GF-D8 (cell line): ENCODE measurements around the gene MGAM2.

ENCODE experiments used
- DNase-seq: peaks from one replicate; lab custom pipeline; 2025; lab: John Stamatoyannopoulos, UW

The MGAM2 gene

DNA sequence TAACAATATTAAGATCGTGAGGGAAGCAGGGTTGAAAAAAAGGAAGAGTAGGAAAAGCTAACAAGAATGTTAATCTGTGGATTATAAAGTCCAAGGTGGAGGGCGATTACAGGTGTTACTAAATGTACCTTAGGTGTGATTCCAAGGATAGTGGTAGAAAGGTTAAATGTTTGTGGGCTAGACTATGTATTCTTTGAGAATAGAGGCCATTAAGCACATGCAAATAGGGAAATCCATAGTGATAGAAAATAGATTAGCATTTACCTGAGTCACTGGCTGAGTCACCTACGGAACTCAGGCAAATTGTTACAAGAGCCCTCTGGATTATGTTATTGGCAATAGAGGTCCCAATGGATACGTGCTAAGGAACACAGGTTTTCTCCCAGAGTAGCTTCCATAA lies 9.0 kb downstream of the MGAM2 start:
- DNase-seq = no peak

DNA sequence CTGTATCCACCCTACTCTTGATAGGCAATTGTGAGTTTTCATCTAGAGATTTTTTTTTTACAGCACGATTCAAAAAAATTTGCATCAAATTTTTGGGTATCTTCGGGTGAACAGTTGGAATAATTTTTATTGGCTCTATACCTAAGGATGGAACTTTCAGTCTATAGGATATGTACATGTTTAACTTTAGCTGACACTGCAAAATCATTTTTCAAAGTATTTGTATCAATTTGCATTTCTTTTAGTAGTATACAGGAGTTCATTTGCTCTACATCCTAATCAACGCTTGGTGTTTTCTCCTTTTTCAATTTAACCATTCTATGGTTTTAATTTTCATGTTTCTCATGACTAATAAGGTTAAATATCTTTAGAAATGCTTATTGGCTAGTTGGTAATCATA lies 11.7 kb downstream of the MGAM2 start:
- DNase-seq = no peak

DNA sequence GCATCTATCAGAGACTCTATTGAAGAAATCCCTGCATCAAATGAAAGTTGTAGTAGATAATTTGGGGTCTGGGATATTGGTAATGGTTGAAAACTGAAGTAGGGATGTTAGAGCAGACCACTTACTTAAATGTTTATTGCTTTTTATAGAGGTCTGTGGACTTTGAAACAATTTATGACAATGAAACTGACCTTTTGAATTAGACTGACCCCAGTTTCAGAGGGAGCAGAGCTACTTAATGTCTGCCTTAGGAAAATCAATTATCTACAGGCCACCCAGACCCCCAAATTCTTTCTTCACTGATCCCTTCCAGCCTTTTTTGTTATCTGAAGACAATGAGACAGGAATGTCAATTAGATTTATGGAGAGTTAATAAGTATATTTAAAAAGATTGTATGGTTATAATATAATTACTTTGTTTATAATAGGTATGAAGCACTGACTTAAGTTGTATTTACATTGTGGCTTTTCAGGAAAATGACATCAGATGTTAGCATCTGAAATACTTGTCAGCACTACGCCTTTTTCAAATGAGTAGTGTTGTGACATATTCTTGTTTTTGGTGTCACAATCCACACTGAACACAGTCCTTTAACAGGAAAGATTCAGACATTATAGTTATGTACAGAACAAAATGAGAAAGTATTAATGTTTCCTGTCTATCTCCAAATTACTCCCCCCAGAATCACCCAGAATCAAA lies 13.9 kb downstream of the MGAM2 start:
- no peak for DNase-seq

DNA sequence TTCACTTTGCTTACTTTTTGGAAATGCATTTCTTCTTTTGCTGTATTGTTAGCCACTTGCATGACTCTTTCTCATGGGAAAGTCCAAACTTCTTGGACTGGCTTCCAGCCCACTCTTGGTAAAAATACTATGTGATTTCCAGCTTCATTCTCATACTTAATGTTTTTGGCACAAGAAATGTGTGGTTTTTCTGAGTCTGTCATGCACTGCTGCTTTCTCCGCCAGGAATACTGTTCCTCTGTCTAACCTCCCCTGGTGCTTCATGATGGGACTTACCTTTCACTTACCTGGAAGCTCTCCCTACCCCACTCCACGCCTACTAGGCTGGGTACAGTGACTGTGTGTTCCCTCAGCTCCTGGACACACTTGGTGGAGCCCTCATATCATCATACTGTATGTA lies 18.7 kb downstream of the MGAM2 start:
- no peak for DNase-seq

DNA sequence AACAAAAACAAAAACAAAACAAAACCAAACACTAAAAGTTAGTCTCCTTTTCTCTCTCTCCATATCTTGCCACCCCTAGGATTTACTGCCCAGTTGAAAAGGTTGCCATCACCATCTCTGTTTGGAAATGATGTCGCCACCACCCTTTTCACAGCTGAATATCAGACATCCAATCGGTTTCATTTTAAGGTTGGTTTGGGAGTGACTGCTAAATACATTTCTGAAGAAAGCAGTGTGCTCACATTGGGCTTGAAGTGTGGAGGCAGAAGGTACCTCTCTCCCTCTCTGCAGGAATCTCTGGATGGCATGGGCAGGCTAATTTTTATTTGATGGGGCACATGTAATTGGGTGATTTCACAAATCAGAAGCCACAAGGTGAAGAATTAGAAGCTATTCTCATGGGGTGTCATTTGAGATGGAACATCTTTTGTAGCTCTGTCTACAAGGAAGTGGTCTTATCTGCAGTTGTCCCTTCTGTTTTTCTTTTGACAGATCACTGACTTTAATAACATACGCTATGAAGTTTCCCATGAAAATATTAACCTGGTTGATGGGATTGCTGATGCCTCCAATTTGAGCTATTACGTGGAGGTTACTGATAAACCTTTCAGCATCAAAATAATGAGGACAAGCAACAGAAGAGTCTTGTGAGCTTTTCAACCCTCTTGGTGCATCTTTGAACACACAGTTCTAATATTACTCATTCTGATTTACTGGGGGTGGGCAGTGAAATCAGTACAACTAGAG lies 20.1 kb downstream of the MGAM2 start:
- DNase-seq = no peak

DNA sequence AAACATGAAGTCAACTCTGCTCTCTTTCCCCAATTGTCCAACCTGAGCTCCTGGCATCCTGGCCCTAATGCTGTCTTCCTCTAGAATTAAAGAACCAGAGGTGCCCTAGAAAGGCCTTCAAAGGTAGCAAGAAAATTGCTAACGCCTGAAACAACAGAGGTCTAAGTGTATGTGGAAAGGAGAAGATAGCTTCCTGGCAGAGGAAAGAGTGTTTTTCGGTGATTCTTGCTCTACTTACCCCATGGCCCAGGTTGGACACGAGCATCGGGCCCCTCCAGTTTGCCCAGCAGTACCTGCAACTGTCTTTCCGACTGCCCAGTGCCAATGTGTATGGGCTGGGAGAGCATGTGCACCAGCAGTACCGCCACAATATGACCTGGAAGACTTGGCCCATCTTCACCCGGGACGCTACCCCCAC lies 22.2 kb downstream of the MGAM2 start:
- no peak for DNase-seq

DNA sequence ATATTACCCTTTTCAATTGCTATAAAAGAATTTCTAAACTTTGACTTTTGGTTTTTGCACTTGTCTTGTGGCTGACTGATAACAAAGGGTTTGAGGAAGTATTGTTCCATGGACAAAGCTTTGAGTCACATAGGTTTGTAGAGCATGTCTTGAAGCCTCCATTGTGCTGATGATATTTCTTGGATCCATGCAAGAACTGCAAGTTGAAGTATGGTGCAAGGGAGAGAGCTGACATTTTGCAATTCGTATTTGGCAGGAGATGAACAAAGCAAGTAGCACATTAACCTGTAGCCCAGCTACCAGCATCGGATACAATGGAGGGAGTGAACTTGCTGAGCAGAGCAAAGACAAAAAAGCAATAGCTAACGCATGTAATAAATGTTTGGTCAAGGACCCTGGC lies 23.4 kb downstream of the MGAM2 start:
- no peak for DNase-seq

DNA sequence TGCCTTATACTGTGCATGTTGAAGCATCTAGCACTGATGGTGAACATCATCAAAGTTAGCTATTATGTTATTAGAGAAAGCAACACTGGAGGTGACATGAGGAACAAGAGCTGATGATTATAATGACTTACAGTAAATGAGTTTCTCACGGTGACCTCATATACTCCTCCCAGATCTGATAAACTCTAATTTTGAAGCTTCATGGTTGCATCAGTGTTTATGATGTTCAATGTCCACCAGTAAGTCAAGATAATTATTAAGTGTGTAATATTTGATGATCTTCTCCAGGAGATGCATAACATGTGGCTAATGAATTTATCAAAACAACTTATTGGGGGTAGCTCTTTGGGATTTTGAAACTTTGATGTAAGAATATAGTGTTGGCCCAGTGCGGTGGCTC lies 27.5 kb downstream of the MGAM2 start:
- no peak for DNase-seq

DNA sequence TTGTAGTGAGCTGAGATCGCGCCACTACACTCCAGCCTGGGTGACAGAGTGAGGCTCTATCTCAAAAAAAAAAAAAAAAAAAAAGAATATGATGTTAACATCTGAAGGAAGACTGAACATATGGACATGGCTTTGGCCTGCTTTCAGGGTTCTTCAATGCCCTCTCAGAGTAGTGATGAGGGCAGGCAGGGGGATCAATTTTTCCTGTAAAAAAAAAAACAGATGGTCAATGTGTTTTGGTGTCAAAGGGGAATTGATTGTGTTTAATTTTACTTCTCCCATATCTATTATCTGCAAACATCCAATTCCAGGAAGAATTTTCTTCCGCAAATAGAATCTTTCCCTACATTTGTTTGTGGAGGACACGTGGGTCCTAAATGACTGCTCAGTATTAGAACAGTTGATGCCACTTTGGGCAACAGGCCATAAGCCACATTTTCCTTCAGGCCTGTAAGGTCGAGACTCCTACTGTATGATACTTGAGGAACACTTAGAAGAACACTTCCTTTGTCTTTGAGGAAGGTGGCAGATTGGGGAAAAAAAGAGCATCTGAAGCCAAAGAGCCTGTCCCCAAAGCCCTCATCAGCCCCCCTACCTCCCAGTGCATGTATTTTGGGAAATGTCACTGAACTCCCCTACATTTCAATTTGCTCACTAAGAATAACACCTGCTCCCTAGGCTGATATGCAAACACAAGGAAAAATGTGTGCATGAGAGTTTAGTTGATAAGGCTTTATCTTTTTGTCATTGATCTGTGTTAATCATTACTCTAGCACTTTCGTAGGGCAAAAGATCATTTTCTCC lies 28.3 kb downstream of the MGAM2 start:
- DNase-seq = no peak

DNA sequence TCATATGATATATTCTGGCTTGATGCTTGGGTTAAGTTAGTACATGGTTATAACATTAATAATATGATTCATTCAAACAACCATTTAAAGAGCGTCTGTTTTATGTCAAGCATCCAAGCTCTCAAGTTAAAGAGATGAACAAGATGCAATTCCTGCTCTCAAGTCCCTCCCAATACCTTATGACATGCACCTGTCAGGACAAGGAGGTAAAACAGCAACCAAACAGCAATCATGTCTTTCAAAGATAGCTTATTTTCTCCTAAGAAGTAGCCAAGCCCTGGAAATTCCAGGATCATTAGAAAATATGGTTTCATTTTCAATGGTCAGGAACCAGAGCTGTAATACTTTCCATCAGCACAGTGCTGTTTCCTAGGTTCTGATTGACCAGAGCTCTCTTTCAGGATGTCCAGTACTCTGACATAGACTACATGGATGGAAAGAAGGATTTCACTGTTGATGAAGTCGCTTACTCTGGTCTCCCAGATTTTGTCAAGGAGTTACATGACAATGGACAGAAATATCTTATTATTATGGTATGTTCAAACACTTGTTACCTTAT lies 29.0 kb downstream of the MGAM2 start:
- DNase-seq = no peak

DNA sequence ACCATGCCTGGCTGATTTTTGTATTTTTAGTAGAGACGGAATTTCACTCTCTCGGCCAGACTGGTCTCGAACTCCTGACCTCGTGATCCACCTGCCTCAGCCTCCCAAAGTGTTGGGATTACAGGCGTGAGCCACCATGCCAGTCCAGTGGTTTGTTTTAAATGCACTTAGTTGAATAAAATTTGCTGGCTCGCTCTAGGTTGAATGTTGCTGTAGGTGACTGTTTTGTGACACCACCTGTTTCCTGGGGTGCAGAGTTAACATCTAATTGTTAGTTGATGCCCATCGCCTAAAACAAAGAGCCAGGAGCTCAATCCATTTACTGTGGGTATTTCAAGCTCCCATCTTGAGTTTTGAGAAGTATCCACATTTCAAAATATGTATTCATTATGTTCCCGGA lies 31.2 kb downstream of the MGAM2 start:
- DNase-seq = no peak

DNA sequence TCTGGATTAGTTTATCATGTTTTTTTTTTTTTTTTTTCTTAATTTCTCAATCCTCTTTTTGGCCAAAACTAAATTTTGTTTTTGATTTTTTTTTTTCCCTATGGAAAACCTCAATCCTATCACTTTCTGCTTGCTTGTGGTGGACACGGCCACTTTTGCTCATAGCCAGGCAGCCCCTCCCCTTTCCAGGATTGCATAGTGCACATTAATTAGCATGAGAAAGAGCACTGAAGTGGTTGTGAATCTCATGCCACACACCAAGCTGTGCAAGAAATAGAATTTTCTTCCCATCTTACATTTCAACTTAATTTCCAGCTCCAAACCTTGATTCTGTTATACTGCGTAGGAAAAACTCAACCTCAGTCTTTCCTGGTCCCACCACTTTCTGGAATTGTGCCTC lies 34.6 kb downstream of the MGAM2 start:
- DNase-seq = no peak

DNA sequence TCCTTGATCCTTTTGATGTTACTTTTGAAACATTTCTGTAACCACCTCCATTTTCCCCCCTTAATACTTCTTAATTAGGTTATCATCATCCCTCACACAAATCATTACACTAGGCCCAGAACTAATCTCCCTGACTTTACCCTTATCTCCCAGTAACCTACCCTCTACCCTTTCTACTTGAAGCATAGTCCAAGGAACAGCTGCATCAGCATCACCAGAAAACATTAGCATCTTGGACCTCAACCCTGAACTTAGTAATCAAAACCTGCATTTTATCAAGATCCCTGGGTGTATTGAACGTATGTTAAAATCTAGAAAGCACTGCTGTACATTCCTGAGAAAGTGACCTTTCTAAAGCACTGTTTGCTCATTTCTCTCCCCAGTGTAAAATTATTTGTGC lies 38.8 kb downstream of the MGAM2 start:
- DNase-seq = no peak

DNA sequence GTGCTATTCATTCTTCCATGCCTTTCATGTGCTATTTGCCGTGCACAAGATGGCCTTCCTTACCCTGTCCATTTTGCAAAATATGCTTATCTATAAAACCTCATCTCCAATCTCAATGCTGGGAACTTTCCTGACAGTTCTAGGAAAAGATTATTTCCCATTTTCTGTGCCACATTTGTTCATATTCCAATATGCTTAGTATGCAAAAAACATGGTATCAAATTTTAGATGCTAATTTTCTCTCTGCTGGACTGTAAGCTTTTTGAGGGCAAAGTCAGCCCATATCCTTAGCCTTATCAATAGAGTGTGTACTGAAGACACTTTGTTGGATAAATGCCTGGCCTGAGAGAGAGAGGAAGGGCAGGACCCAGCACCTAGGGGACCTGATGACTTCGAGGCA lies 39.4 kb downstream of the MGAM2 start:
- DNase-seq = no peak

DNA sequence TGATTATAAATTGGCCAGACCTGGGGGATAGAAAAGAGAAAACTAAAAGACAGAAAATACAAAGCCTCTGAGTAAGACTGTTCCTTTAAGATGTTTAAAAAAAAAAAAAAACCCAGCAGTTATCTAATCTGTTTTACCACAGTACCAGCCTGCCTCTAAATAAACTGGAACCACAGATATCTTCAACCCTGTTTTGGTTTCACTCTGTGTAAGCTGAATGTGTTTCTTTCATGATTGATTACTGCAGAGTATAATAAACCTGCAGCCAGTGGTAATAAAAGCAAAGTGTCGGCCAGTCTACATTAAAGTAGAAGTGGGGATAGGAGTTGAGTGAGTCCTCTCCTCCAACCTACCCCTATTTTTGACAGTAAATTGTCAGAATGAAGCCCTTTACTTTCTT lies 40.6 kb downstream of the MGAM2 start:
- DNase-seq = no peak

DNA sequence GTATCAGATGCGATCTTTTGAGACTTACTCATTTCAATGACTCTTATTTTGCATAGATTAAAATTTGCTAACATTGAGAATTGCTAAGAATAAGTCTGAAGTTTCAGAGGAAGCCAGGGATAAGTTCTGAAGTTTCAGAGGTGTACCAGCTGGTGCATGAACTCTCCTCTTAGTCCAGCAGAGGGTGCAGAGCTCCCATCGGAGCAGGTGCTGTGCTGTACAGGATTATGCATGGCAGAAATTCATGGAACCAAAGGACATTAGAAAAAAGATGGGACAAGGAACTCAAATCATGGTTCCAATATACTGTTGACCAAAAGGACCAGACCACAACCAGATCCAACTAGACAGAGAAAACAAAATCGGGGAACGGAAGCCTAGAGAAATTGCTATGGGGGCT lies 41.9 kb downstream of the MGAM2 start:
- no peak for DNase-seq

DNA sequence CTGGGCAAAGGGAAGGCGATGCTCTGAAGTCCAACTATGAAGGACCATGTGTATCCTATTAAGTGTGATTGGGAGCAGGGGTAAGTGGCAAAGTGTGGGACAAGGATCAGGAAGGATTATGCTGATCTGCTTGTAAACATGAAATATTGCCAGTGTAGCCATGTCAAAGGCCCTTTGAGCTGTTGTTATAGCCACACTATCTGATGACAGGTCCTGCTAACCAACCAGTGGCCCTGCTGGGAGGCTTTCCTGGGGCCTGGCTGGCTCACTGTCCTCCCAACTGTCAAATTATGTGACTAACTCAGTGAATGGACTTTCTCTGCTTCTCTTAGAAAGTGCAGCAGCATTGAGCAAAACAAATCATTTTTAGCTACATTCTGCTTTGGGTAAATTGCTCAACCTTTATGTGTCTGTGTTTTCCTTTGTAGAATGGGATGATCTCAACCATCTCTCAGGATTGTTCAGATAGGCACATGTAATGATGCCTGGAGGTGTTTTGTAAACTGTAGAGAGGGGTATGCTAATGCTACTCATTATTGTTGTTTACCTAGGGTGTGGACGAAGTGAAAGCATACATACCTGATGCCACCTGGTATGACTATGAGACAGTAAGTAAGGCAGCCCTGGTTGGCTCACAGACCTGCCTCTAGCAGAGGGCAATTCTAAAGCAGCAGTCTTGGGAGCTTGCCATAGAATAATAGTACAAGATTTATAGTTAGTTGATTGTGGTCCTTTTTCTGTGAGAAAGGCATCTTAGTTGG lies 47.4 kb downstream of the MGAM2 start:
- DNase-seq = no peak

DNA sequence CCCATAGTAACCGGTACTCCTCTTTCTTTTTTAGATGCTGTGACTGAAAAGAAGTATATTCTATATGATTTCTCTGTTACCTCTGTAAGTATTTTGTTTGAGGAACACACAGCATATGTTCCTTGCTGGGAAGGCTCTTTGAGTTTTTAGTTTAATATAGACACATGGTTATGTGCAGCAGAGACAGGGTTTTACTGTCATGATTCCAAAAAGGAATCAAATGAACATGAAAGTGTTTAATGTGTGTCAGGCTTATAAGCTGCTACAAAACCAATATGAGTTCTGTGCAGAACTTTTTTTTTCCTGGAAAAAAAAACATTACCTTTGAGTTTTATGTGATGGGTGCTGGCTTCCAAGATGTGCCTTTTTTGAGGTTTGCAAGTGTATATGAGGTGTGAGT lies 50.4 kb downstream of the MGAM2 start:
- no peak for DNase-seq

DNA sequence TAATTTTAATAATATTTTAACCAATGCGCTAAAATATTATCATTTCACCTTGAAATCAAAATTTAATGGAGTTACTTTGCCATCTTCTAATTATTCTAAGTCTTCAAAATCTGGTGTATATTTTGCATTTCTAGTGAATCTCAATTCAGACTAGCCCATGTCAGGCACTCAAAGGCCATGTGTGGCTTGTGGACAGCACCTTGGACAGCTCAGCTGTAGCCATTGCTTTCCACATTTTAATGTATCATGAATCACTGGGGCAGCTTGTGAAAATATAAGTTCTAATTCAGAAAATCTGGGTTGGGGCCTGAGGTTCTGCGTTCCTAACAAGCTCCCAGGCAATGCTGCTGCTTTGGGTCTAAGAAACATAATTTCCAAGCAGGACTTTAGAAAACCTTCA lies 57.2 kb downstream of the MGAM2 start:
- DNase-seq = no peak

DNA sequence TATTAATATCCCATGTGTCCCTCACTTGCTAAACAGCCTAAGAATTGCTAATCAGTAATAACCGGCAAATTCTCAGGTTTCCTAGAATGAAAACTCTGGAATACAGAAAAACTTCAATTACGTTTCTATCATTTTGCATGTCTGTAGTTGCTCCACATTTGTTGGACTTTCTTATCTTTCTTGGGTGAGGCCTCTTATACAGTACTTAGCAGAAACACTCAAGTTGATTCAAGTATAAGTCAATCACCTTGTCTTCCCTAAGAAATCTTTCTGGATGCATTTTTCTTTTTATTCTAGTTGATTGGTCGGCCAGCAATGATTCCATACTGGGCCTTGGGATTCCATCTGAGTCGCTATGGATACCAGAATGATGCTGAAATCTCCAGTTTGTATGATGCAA lies 61.4 kb downstream of the MGAM2 start:
- DNase-seq = no peak

DNA sequence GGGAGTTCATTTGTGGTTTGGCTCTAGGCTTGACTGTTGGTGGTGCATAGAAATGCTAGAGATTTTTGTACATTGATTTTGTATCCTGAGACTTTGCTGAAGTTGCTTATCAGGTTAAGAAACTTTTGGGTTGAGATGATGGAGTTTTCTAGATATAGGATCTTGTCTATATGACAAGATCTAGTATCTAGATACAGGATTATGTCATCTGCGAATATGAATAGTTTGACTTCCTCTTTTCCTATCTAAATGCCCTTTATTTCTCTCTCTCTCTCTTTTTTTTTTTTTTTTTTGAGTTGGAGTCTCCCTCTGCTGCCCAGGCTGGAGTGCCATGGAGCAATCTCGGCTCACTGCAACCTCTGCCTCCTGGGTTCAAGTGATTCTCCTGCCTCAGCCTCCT lies 62.9 kb downstream of the MGAM2 start:
- DNase-seq = no peak

DNA sequence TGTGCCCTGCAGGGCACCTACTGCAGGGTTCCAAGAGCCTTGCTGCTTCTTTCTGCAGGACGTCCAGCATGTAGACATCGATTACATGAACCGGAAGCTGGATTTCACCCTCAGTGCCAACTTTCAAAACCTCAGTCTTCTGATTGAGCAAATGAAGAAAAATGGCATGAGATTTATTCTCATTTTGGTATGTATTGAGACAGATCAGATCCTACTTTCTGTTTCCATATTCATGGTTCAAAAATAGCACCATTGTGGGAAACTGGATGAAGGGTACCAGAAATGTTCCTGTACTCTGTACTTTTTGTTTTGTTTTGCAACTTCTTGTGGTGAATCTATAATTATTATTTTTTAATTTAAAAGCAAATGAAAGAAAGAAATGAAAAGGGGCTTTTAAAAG lies 64.1 kb downstream of the MGAM2 start:
- DNase-seq = no peak
